GM18508 (cell line): ENCODE results near the gene URGCP.
"Not testable (repeated sequence)": the region's sequence is repeated elsewhere in the genome, so short reads cannot be mapped to it uniquely, and the experiment has no call there.

Source experiments
- ATAC-seq: cut with Tn5 transposase; IDR thresholded peaks from one replicate; pipeline ENCODE4 v1.9.1; 2021; ENCODE audit warnings: moderate number of reproducible peaks; ENCODE audit not compliant: insufficient read depth, unreplicated experiment

The URGCP gene

GRCh38 chr7:43915907-43916306, 9.5 kb upstream of the URGCP start:
- no peak for ATAC-seq

GRCh38 chr7:43914795-43915194, 8.4 kb upstream of the URGCP start:
- no peak for ATAC-seq

GRCh38 chr7:43905956-43906330, 453 bp downstream of the URGCP start:
- no peak for ATAC-seq

- no peak for ATAC-seq
Observed at GRCh38 chr7:43905209-43905946, 1.0 kb downstream of the URGCP start.

- no peak for ATAC-seq
Observed at GRCh38 chr7:43904533-43905208, 1.7 kb downstream of the URGCP start.

GRCh38 chr7:43902542-43903054, 3.8 kb downstream of the URGCP start:
- ATAC-seq: no peak

- ATAC-seq: not testable (repeated sequence)
Observed at GRCh38 chr7:43898571-43898970, 7.8 kb downstream of the URGCP start.

GRCh38 chr7:43895847-43896415, 10.5 kb downstream of the URGCP start:
- no peak for ATAC-seq

- ATAC-seq: no peak
Observed at GRCh38 chr7:43891069-43891955, 15.1 kb downstream of the URGCP start.

- no peak for ATAC-seq
Observed at GRCh38 chr7:43890468-43890867, 15.9 kb downstream of the URGCP start.

GRCh38 chr7:43888993-43889945, 17.1 kb downstream of the URGCP start:
- ATAC-seq: no peak

GRCh38 chr7:43884617-43885016, 21.8 kb downstream of the URGCP start:
- no peak for ATAC-seq

- no peak for ATAC-seq
Observed at GRCh38 chr7:43884209-43884608, 22.2 kb downstream of the URGCP start.

- no peak for ATAC-seq
Observed at GRCh38 chr7:43880596-43880995, 25.8 kb downstream of the URGCP start.

GRCh38 chr7:43879477-43879876, 26.9 kb downstream of the URGCP start:
- ATAC-seq: no peak

- no peak for ATAC-seq
Observed at GRCh38 chr7:43878867-43879266, 27.5 kb downstream of the URGCP start.

- ATAC-seq: no peak
Observed at GRCh38 chr7:43877968-43878864, 28.2 kb downstream of the URGCP start.

GRCh38 chr7:43876976-43877745, 29.2 kb downstream of the URGCP start:
- no peak for ATAC-seq
